ENCODE measurements around the gene CACNA1G.

GRCh38 chr17:50545311-50545710, 15.2 kb upstream of the CACNA1G start:
- no peak for TF ChIP-seq CTCF (IDR thresholded peaks at IDR 0.05)
- no peak for TF ChIP-seq POLR2A (IDR thresholded peaks at IDR 0.05)

Measured in prostate gland (tissue), 2 donors.